GM19193 (cell line): ENCODE measurements around the gene ABCA4.

ENCODE experiments used
- POLR2A ChIP-seq: IDR thresholded peaks from 4 replicates; pipeline ENCODE4 v1.6.1; 2011; ENCODE audit not compliant: insufficient read depth, insufficient read length; ENCODE audit errors: extremely low read depth

Gene ABCA4

DNA sequence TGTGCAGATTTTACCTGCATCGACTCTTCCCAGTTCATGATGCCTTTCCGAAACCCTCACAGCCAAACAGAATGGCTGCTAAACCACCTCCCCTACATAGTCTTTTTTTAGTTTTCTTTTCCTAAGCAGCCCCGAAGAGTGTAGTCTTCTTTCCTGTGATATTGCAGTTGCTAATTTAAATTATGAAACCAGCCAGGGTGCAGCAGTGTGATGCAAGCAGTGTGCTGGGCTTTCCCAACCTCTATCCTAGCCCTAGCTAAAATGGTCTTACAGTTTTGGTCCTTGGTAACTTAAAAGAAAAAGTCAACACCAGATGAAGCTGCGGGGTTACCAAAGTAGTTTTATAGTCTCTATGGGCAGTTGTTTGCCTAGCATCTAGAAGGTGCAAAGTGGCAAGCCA, 129.7 kb downstream of the ABCA4 start:
- no peak for TF ChIP-seq POLR2A

DNA sequence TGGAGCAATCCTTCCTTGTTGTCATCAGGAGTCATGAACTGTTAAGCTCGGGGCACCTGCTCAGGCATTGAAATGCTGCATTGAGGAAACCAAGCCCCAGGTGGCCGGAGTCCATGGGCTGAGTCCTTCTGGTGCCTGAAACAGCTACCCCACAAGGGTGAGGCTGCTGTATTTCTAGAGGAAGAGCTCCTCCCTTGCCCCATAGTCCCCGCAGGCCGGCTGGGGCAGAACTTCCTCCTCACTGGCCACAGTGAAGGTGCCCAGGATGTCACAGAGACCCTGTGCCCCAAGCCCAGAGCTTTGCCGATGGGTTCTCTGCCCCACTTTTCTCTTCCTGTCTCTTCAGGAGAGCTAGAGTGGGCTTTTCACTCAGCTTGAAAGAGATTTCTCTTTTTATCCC, 130.9 kb downstream of the ABCA4 start:
- TF ChIP-seq POLR2A = no peak

DNA sequence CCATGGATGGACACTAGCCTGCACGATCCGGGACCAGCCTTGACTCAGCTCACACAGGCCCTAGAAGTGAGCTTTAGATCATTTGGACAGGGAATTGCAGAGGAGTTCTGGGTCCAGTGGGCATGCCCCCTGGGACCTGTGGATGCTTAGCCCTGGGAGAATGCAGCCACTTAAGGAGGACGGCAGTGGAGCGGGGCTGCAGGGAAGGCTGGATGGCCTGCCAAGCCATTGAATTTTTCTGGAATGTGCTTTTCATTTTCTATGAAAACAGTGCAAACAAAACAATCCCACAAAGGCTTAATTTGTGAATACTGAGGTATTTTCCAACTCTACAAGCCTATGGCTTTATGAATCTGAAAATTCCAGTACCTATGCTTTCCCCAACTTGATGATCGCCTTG, 131.3 kb downstream of the ABCA4 start:
- TF ChIP-seq POLR2A = no peak

DNA sequence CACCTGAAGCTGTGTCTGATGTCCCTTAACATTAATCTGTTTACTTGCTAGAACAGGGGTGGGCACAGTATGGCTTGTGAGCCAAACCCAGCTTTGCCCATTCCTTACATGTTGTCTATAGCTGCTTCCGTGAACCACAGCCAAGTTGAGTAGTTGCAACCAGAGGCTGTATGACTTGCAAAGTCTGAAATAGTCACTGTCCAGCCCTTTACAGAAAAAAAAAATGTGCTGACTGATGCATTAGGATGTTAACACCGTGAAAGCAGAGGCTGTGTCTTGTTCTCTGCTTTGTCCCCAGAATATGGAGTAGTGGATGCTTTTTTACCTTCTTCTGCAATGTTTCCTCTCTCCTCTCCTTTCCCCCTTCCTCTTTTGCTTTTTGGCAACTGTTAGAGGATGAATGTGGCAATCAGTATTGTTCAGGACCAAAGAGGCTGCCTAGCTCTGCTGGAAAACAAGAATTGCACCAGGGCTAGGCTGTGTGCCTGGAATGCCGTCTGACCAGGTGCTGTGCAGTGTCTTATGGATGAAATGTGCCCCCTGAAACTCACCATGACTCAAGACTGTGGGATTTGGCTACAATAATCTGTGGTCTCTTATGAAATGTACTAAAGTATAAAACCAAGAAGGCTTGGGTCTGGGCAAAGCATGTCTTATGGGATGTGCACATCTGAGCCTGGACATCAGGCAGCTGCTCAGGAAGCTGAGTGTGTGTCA, 132.2 kb downstream of the ABCA4 start:
- TF ChIP-seq POLR2A = no peak

- no peak for TF ChIP-seq POLR2A
These were observed 139.7 kb downstream of the ABCA4 start for GRCh38 chr1:93981274-93981667.

GRCh38 chr1:93980320-93981273, 140.4 kb downstream of the ABCA4 start:
- TF ChIP-seq POLR2A = no peak

DNA sequence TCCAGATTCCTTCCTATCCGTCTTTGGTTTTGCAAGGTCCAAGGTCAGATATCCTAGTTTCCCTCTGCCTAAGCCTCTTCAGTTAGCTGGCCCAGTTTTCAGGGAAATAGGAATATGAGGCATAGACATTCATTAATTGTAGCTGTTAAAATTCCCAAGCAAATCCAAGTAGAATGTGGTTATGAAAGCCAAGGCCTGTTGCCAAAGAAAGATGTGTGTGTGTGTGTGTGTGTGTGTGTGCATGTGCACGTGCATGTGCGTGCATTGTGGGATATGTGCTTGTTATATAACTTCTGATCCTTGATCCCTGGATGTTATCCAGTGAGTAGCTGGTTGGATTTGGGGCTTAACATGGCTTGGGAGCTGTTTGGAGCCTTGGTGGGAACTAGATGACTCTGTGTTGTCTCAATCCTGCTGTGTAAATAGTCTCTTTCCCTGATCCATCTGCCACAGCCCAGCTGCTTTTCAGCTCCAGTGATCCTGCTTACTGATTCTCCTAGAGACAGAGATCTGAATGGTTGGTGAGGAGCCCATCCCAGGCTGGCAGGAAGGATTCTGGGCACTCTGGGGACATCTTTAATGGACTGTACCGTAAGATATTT, 141.1 kb downstream of the ABCA4 start:
- TF ChIP-seq POLR2A = no peak

- no peak for TF ChIP-seq POLR2A
These were observed 141.8 kb downstream of the ABCA4 start for GRCh38 chr1:93979040-93979717.

- no peak for TF ChIP-seq POLR2A
These were observed 143.4 kb downstream of the ABCA4 start for GRCh38 chr1:93977598-93977945.

DNA sequence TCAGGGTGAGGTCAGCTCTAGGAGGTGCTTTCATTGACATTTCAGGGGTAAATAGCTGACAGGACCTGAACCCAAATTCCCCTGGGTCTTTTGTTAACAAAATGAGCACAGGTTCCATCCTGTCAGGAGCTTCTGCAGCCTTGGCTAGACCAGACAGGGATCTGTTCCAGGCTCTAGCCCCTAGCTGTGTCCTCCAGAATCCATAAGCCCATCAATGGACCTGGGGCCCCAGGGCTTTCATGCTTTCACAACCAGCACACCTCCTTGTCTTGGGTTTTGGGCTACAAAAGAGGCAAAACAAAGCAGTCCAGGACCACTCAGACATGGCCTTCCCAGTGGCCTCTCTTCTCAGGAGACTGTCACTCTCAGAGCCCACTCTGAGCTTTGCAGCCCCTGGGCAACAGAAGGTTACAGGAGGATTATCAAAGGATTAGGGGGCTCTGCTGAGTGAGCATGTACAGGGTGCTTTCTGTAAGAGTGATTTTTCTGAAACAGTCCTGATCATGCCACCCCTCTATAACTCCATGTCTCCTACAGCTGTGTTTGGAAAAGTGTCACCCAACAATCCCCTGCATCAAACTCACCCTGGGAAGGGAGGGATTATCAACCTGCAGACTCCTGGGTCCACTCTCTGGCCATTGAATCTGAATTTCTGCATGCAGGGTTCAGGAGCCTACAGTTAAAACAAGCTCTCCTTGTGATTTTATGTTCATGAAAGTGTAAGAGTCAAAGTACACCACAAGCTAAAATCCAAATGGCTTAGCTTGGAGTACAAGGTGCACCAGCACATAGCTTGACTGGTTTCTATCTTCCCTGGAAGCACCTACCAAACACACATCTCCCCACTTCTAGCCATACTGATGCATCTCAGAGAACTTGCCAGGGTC, 144.0 kb downstream of the ABCA4 start:
- TF ChIP-seq POLR2A = no peak

- TF ChIP-seq POLR2A = no peak
These were observed 144.7 kb downstream of the ABCA4 start for GRCh38 chr1:93976291-93976690.

DNA sequence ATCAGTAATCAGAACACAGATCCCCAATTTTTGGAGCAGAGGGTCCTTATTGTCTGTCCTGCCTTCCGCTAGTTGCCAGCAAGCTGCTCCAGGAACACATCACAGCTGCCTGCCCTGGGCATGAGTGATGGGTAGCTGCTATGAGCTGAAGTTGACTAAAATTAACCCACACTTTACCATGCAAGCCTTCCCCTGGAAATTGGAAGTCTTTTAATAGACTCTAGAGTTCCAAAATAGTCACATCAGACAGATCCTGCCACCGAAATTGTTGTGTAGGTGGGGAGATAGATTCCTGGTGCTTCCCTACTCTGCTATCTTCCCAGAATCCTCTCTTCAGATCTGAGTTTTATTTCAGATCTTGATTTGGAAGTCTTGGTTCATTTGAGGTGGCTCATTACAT, 148.6 kb downstream of the ABCA4 start:
- no peak for TF ChIP-seq POLR2A

GRCh38 chr1:93969887-93970286, 151.1 kb downstream of the ABCA4 start:
- TF ChIP-seq POLR2A = no peak

- no peak for TF ChIP-seq POLR2A
These were observed 151.6 kb downstream of the ABCA4 start for GRCh38 chr1:93969371-93969770.

DNA sequence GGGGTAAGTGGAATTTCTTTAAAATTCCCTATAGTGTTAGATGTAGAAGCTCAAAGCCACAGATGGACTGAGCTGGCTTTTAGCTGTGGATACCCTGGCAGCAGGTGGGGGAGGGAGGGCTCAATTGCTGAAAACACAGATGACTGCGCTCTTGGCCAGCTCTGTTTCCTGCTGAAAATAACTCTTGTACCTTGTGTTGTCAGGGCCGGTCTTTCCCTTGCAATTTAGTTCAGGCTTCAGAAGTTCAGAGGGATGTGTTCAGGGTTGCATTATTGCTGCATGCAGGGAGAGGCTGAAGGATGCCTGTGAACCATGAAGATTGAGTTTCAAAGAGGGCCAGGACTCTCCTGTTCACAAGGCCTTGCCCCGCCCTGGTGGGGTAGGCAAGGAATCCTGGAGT, 153.6 kb downstream of the ABCA4 start:
- TF ChIP-seq POLR2A = no peak

GRCh38 chr1:93965888-93966287, 155.1 kb downstream of the ABCA4 start:
- no peak for TF ChIP-seq POLR2A
